Effector memory CD8-positive, alpha-beta T cell (primary cell): ENCODE measurements around the gene PRH1.
A peak's percentile ranks its signal among the peaks of the same experiment; 100 is the strongest.

Experiments used
- ATAC-seq: fragments of 150-1000 bp; cut with Tn5 transposase; replicated peaks from 2 replicates; pipeline ENCODE4 v1.10.0; 2021; ENCODE audit warnings: mild to moderate bottlenecking, moderate library complexity
- DNase-seq, 3 experiments: peaks; one replicate each; pipeline ENCODE4 v3.0.0; 2021
- H3K27ac Mint-ChIP-seq, 2 donors: one replicate each; pipeline ENCODE4 v1.8.0; 2022; ENCODE audit warnings: mild to moderate bottlenecking in 2 of 2, mixed read lengths in 2 of 2, moderate library complexity in 2 of 2
- H3K27me3 Mint-ChIP-seq, 2 donors: one replicate each; pipeline ENCODE4 v1.8.0; 2022; ENCODE audit warnings: mixed read lengths in 2 of 2
- H3K36me3 Mint-ChIP-seq: one replicate; pipeline ENCODE4 v1.8.0; 2022; ENCODE audit warnings: mild to moderate bottlenecking, moderate library complexity, mixed read lengths; ENCODE audit not compliant: insufficient read depth
- H3K4me1 Mint-ChIP-seq, 2 donors: one replicate each; pipeline ENCODE4 v1.8.0; 2022; ENCODE audit warnings: low read depth in 2 of 2, mixed read lengths in 2 of 2
- H3K4me3 Mint-ChIP-seq, 2 donors: one replicate each; pipeline ENCODE4 v1.8.0; 2022; ENCODE audit warnings: mild to moderate bottlenecking in 2 of 2, mixed read lengths in 2 of 2, moderate library complexity in 2 of 2
- H3K9me3 Mint-ChIP-seq, 2 donors: one replicate each; pipeline ENCODE4 v1.8.0; 2022; ENCODE audit warnings: mixed read lengths in 2 of 2
- total RNA-seq, 9 experiments: gene quantifications; one replicate each; lab custom pipeline; 2026; lab: John Stamatoyannopoulos, UW

Gene PRH1
- total RNA-seq, result 0.67 to 13.5 (median 2.1) reads per million in 9 experiments

- Mint-ChIP-seq H3K36me3 (no peaks in the 10 kb centered on the region), H3K4me3 (no peak within 1 kb of the TSS), H3K27me3 (no peaks in the 10 kb centered on the region), H3K4me1 (peaks cover 3 to 5% of the 10 kb centered on the region in 2 donors), H3K27ac (peak within 1 kb of the TSS in 1 of 2 donors; percentile 14), H3K9me3 (no peaks in the 10 kb centered on the region)
- DNase-seq, result no peak
- no peak for ATAC-seq
Measured at GRCh38 chr12:10884086-10884725, at the start of gene PRH1. PRH1 (minus strand) TSS chr12:10884255; CDS start chr12:10884217, 38 bp downstream.

GRCh38 chr12:10928746-10929286 lies 44.8 kb upstream of the PRH1 start, which contains the start of gene PRH2:
PRH2 (plus strand) TSS chr12:10929236; CDS start chr12:10929274, 38 bp downstream.
- H3K36me3 Mint-ChIP-seq, result no peaks in the 10 kb centered on the region
- H3K27me3 Mint-ChIP-seq, result no peaks in the 10 kb centered on the region
- no peak within 1 kb of the TSS for H3K4me3 Mint-ChIP-seq
- no peak for DNase-seq
- no peak for ATAC-seq
- no peak within 1 kb of the TSS for H3K27ac Mint-ChIP-seq
- H3K4me1 Mint-ChIP-seq, result peaks cover 0 to 4% of the 10 kb centered on the region in 2 donors
- no peaks in the 10 kb centered on the region for H3K9me3 Mint-ChIP-seq

- Mint-ChIP-seq H3K9me3 (no peaks in the 10 kb centered on the region), H3K27ac (no peak overlapping the region), H3K4me3 (no peak overlapping the region), H3K4me1 (peaks cover 0 to 2% of the 10 kb centered on the region in 2 donors), H3K27me3 (no peaks in the 10 kb centered on the region), H3K36me3 (no peaks in the 10 kb centered on the region)
- no peak for ATAC-seq
- no peak for DNase-seq
Measured at GRCh38 chr12:10926269-10926668, 42.2 kb upstream of the PRH1 start.

- Mint-ChIP-seq H3K36me3 (no peaks in the 10 kb centered on the region), H3K9me3 (no peaks in the 10 kb centered on the region), H3K27me3 (no peaks in the 10 kb centered on the region), H3K27ac (no peak overlapping the region), H3K4me1 (no peaks in the 10 kb centered on the region), H3K4me3 (no peak overlapping the region)
- ATAC-seq (no peak), DNase-seq (no peak)
Measured at GRCh38 chr12:10919809-10920208, 35.8 kb upstream of the PRH1 start.

GRCh38 chr12:10910380-10910779 lies 26.3 kb upstream of the PRH1 start:
- H3K9me3 Mint-ChIP-seq, result no peaks in the 10 kb centered on the region
- H3K27ac Mint-ChIP-seq, result no peak overlapping the region
- DNase-seq, result no peak
- no peak for ATAC-seq
- no peaks in the 10 kb centered on the region for H3K36me3 Mint-ChIP-seq
- no peaks in the 10 kb centered on the region for H3K27me3 Mint-ChIP-seq
- no peak overlapping the region for H3K4me3 Mint-ChIP-seq
- no peaks in the 10 kb centered on the region for H3K4me1 Mint-ChIP-seq

- H3K9me3 Mint-ChIP-seq, result peaks cover 0 to 3% of the 10 kb centered on the region in 2 donors
Measured at GRCh38 chr12:10909462-10909861, 25.4 kb upstream of the PRH1 start, which contains the start of gene TAS2R13. TAS2R13 (minus strand) TSS chr12:10909562; CDS start chr12:10909298, 264 bp downstream.

GRCh38 chr12:10904686-10905085 lies 20.6 kb upstream of the PRH1 start:
- H3K27ac Mint-ChIP-seq, result no peak overlapping the region
- H3K4me1 Mint-ChIP-seq, result no peaks in the 10 kb centered on the region
- H3K9me3 Mint-ChIP-seq, result peaks cover 0 to 5% of the 10 kb centered on the region in 2 donors
- ATAC-seq (no peak), DNase-seq (no peak)
- H3K27me3 Mint-ChIP-seq, result no peaks in the 10 kb centered on the region
- H3K36me3 Mint-ChIP-seq, result no peaks in the 10 kb centered on the region
- H3K4me3 Mint-ChIP-seq, result no peak overlapping the region

More at GRCh38 chr12:10909462-10909861, 25.4 kb upstream of the PRH1 start, which contains the start of gene TAS2R13:
- H3K36me3 Mint-ChIP-seq, result no peaks in the 10 kb centered on the region
- no peak within 1 kb of the TSS for H3K27ac Mint-ChIP-seq
- H3K4me3 Mint-ChIP-seq, result no peak within 1 kb of the TSS
- ATAC-seq (no peak), DNase-seq (no peak)
- no peaks in the 10 kb centered on the region for H3K4me1 Mint-ChIP-seq
- no peaks in the 10 kb centered on the region for H3K27me3 Mint-ChIP-seq

- H3K27me3 Mint-ChIP-seq, result no peaks in the 10 kb centered on the region
- ATAC-seq, result no peak
- DNase-seq, result no peak
- no peak overlapping the region for H3K4me3 Mint-ChIP-seq
- H3K9me3 Mint-ChIP-seq, result peaks cover 0 to 5% of the 10 kb centered on the region in 2 donors
- H3K4me1 Mint-ChIP-seq, result peaks cover 0 to 3% of the 10 kb centered on the region in 2 donors
- no peak overlapping the region for H3K27ac Mint-ChIP-seq
- H3K36me3 Mint-ChIP-seq, result no peaks in the 10 kb centered on the region
Measured at GRCh38 chr12:10901427-10901826, 17.4 kb upstream of the PRH1 start.

GRCh38 chr12:10900972-10901371 lies 16.9 kb upstream of the PRH1 start:
- H3K4me3 Mint-ChIP-seq, result no peak overlapping the region
- DNase-seq (no peak), ATAC-seq (no peak)
- H3K36me3 Mint-ChIP-seq, result no peaks in the 10 kb centered on the region
- peaks cover 0 to 3% of the 10 kb centered on the region in 2 donors for H3K4me1 Mint-ChIP-seq
- H3K9me3 Mint-ChIP-seq, result peaks cover 0 to 5% of the 10 kb centered on the region in 2 donors
- no peak overlapping the region for H3K27ac Mint-ChIP-seq
- no peaks in the 10 kb centered on the region for H3K27me3 Mint-ChIP-seq

GRCh38 chr12:10900530-10900929 lies 16.5 kb upstream of the PRH1 start:
- H3K27ac Mint-ChIP-seq, result no peak overlapping the region
- H3K4me1 Mint-ChIP-seq, result peaks cover 0 to 3% of the 10 kb centered on the region in 2 donors
- no peak for DNase-seq
- peaks cover 0 to 5% of the 10 kb centered on the region in 2 donors for H3K9me3 Mint-ChIP-seq
- H3K27me3 Mint-ChIP-seq, result no peaks in the 10 kb centered on the region
- no peak overlapping the region for H3K4me3 Mint-ChIP-seq
- ATAC-seq, result no peak
- no peaks in the 10 kb centered on the region for H3K36me3 Mint-ChIP-seq

- Mint-ChIP-seq H3K4me3 (no peak overlapping the region), H3K36me3 (peaks cover 5% of the 10 kb centered on the region), H3K27ac (no peak overlapping the region), H3K27me3 (no peaks in the 10 kb centered on the region), H3K4me1 (peaks cover 0 to 3% of the 10 kb centered on the region in 2 donors), H3K9me3 (no peaks in the 10 kb centered on the region)
- DNase-seq, result no peak
- no peak for ATAC-seq
Measured at GRCh38 chr12:10896854-10897253, 12.8 kb upstream of the PRH1 start.

GRCh38 chr12:10891937-10892336 lies 7.9 kb upstream of the PRH1 start:
- Mint-ChIP-seq H3K4me3 (no peak overlapping the region), H3K9me3 (no peaks in the 10 kb centered on the region), H3K36me3 (peaks cover 5% of the 10 kb centered on the region), H3K4me1 (peaks cover 0 to under 1% of the 10 kb centered on the region in 2 donors), H3K27me3 (no peaks in the 10 kb centered on the region), H3K27ac (no peak overlapping the region)
- ATAC-seq (no peak), DNase-seq (no peak)

GRCh38 chr12:10889226-10889625 lies 5.2 kb upstream of the PRH1 start:
- DNase-seq (no peak), ATAC-seq (no peak)
- H3K27ac Mint-ChIP-seq, result no peak overlapping the region
- H3K4me1 Mint-ChIP-seq, result peaks cover 3 to 5% of the 10 kb centered on the region in 2 donors
- H3K36me3 Mint-ChIP-seq, result peaks cover 5% of the 10 kb centered on the region
- H3K27me3 Mint-ChIP-seq, result no peaks in the 10 kb centered on the region
- no peak overlapping the region for H3K4me3 Mint-ChIP-seq
- no peaks in the 10 kb centered on the region for H3K9me3 Mint-ChIP-seq

GRCh38 chr12:10873378-10873777 lies 10.7 kb downstream of the PRH1 start:
- H3K4me1 Mint-ChIP-seq, result no peaks in the 10 kb centered on the region
- peaks cover 0 to 8% of the 10 kb centered on the region in 2 donors for H3K9me3 Mint-ChIP-seq
- DNase-seq (no peak), ATAC-seq (no peak)
- H3K4me3 Mint-ChIP-seq, result no peak overlapping the region
- H3K27me3 Mint-ChIP-seq, result no peaks in the 10 kb centered on the region
- H3K36me3 Mint-ChIP-seq, result no peaks in the 10 kb centered on the region
- H3K27ac Mint-ChIP-seq, result no peak overlapping the region
